Cerebellar cortex (tissue), 1 donor: ENCODE data around the gene ATP2C2.

Experiments
- DNase-seq: peaks from one replicate; pipeline ENCODE4 v3.0.0-alpha.2; 2015; ENCODE audit warnings: low spot score

The ATP2C2 gene

GRCh38 chr16:84475643-84476240 lies 107.4 kb downstream of the ATP2C2 start:
- no peak for DNase-seq

- DNase-seq, result no peak
Measured at GRCh38 chr16:84476401-84476800, 108.1 kb downstream of the ATP2C2 start.

GRCh38 chr16:84477661-84478060 lies 109.3 kb downstream of the ATP2C2 start:
- DNase-seq, result no peak

- no peak for DNase-seq
Measured at GRCh38 chr16:84478172-84478947, 110.0 kb downstream of the ATP2C2 start.

- DNase-seq, result no peak
Measured at GRCh38 chr16:84479716-84480450, 111.5 kb downstream of the ATP2C2 start.

- DNase-seq, result no peak
Measured at GRCh38 chr16:84481051-84481735, 112.9 kb downstream of the ATP2C2 start.

- peak; percentile 65 for DNase-seq
Measured at GRCh38 chr16:84482001-84482891, 113.9 kb downstream of the ATP2C2 start.

GRCh38 chr16:84482951-84483881 lies 114.9 kb downstream of the ATP2C2 start:
- DNase-seq, result no peak

- no peak for DNase-seq
Measured at GRCh38 chr16:84483882-84484565, 115.7 kb downstream of the ATP2C2 start.

GRCh38 chr16:84484579-84485254 lies 116.4 kb downstream of the ATP2C2 start:
- DNase-seq, result peak; percentile 80

GRCh38 chr16:84485255-84486010 lies 117.1 kb downstream of the ATP2C2 start:
- DNase-seq, result no peak

GRCh38 chr16:84486126-84486525 lies 117.8 kb downstream of the ATP2C2 start:
- no peak for DNase-seq

- no peak for DNase-seq
Measured at GRCh38 chr16:84486551-84487235, 118.4 kb downstream of the ATP2C2 start.

- no peak for DNase-seq
Measured at GRCh38 chr16:84487358-84487757, 119.0 kb downstream of the ATP2C2 start.

GRCh38 chr16:84489131-84489530 lies 120.8 kb downstream of the ATP2C2 start:
- no peak for DNase-seq

GRCh38 chr16:84495506-84495905 lies 127.2 kb downstream of the ATP2C2 start:
- DNase-seq, result no peak

GRCh38 chr16:84496991-84497390 lies 128.7 kb downstream of the ATP2C2 start:
- DNase-seq, result no peak
